HG03039 (cell line): ENCODE results near the gene VAMP1.
A peak's percentile ranks its signal among the peaks of the same experiment; 100 is the strongest.
"Not testable (repeated sequence)": the region's sequence is repeated elsewhere in the genome, so short reads cannot be mapped to it uniquely, and the experiment has no call there.

Source experiments
- ATAC-seq: cut with Tn5 transposase; IDR thresholded peaks from one replicate; pipeline ENCODE4 v1.9.1; 2021; ENCODE audit warnings: mild to moderate bottlenecking, moderate library complexity; ENCODE audit not compliant: unreplicated experiment

Gene VAMP1, protein sequence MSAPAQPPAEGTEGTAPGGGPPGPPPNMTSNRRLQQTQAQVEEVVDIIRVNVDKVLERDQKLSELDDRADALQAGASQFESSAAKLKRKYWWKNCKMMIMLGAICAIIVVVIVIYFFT

DNA sequence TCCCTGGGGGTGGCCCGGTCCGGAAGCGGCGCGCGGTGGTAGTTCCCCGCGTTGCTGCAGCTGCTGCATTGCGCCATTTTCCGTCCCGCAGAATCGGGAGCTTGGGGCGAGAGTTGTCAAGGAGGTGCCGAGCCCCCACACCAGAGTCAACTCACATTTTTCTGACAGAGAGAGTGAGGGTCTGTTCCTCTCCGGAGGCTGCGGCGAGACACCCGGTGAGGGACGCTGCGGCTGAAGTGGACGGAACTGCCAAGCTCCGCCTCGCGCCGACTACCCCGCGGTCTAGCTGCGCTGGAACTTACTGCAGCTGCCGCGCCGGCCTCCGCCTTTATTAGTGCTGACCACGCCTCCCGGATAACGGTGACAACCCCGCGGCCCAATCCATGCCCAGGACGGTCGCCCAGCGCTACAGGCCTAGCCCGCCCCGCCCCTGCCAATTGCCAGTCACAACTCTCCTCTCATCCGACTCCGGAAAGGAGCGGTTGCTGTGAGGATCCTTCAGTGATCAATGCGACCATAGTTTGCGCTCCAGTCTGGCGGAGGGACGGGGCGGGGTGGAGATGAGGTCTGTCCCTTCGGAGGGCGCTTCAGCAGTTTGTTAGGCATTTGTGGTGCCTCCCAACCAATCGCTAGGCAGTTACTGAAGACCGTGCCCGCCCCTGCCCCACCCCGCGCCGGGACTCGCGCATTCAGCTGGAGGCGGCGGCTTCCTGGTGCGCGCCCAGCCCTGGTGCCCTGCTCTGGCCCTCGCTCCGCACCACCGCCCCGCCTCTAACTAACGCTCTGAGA, at the start of gene VAMP1:
Gene VAMP1 (minus strand): TSS at position 303 of the 789 bp plus-strand sequence. CDS start 146 bp downstream, at position 157.
- peak; percentile 80 for ATAC-seq

- no peak for ATAC-seq
Observed at GRCh38 chr12:6520186-6520585, 49.7 kb upstream of the VAMP1 start.

GRCh38 chr12:6508087-6508486, 37.6 kb upstream of the VAMP1 start:
- no peak for ATAC-seq

GRCh38 chr12:6507102-6507998, 36.9 kb upstream of the VAMP1 start:
- ATAC-seq: no peak

GRCh38 chr12:6500466-6500865, 30.0 kb upstream of the VAMP1 start:
- no peak for ATAC-seq

GRCh38 chr12:6497291-6497690, 26.8 kb upstream of the VAMP1 start:
- not testable (repeated sequence) for ATAC-seq

- no peak for ATAC-seq
Observed at GRCh38 chr12:6494968-6495367, 24.5 kb upstream of the VAMP1 start.

DNA sequence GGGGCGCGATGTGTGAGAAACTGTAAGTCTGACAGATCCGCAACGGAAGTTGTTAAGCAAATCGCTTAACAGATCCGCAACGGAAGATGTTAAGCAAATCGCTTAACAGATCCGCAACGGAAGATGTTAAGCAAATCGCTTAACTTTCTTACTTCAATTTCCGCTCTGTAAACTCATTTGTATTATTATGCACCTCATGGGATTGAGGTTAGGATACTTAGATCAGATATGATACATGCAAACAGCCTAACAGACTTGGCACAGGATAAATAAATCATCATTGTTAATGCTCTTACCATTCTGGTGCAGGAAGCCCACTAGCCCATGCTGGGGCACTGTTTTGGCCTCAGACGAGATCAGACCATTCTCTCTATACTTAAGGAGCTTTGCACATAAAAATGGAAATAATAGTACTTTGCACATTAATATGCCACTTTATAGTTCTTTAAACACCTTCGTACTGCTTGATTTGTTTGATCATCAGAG, 23.8 kb upstream of the VAMP1 start:
- no peak for ATAC-seq

GRCh38 chr12:6493497-6494257, 23.2 kb upstream of the VAMP1 start, which contains the start of gene NCAPD2:
Gene NCAPD2, plus strand, starts transcription at chr12:6494102. Its CDS starts 997 bp downstream, at chr12:6495099.
- peak; percentile 80 for ATAC-seq

- peak; percentile 57 for ATAC-seq
Observed at GRCh38 chr12:6492838-6493496, 22.5 kb upstream of the VAMP1 start, which contains the start of gene MRPL51. Gene MRPL51, minus strand, starts transcription at chr12:6493262. Its CDS starts 126 bp downstream, at chr12:6493136.

DNA sequence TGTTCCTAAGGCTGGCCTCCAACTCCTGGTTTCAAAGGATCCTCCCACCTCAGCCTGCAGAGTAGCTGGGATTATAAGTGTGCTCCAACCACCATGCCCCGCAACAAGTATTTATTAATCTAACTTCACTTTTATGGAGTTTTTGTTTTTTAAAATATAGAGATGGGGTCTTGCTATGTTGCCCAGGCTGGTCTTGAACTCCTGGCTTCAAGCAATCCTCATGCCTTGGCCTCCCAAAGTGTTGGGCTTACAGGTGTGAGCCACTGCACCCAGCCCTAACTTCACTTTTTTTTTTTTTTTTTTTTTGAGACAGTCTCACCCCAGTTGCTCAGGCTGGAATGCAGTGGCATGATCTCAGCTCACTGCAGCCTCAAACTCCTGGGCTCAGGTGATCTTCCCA, 20.2 kb upstream of the VAMP1 start:
- ATAC-seq: not testable (repeated sequence)

DNA sequence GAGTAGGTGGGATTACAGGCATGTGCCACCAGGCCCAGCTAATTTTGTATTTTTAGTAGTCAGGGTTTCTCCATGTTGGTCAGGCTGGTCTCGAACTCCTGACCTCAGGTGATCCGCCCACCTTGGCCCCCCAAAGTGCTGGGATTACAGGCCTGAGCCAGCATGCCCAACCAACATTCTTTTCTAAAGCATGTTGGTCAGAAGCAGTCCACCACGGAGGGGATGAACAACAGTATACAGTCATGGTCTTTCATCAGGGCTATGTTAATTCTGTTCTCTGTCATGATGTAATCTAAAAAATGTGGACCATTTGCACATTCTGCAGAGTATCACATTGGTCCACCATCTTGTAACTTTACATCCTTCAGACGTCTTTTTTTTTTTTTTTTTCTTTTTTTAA, 19.0 kb upstream of the VAMP1 start:
- ATAC-seq: no peak

GRCh38 chr12:6488240-6488639, 17.8 kb upstream of the VAMP1 start:
- no peak for ATAC-seq

- ATAC-seq: no peak
Observed at GRCh38 chr12:6478416-6478815, 7.9 kb upstream of the VAMP1 start.

DNA sequence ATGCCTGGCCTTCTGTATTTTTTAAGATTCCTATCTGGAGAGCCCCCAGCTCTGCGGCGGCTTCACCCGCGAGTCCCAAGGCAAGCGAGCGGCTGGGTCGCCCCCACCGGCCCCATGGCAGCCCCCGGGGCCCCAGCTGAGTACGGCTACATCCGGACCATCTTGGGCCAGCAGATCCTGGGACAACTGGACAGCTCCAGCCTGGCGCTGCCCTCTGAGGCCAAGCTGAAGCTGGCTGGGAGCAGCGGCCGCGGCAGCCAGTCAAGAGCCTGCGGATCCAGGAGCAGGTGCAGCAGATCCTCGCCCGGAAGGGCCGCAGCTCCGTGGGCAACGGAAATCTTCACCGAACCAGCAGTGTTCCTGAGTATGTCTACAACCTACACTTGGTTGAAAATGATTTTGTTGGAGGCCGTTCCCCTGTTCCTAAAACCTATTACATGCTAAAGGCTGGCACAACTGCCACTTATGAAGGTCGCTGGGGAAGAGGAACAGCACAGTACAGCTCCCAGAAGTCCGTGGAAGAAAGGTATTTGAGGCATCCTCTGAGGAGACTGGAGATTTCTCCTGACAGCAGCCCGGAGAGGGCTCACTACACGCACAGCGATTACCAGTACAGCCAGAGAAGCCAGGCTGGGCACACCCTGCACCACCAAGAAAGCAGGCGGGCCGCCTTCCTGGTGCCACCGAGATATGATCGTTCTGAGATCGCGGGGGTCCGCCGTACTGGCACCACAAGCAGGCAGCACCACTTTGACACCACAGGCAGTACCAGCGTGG, 7.3 kb upstream of the VAMP1 start:
- not testable (repeated sequence) for ATAC-seq

- no peak for ATAC-seq
Observed at GRCh38 chr12:6476489-6476888, 6.0 kb upstream of the VAMP1 start.

DNA sequence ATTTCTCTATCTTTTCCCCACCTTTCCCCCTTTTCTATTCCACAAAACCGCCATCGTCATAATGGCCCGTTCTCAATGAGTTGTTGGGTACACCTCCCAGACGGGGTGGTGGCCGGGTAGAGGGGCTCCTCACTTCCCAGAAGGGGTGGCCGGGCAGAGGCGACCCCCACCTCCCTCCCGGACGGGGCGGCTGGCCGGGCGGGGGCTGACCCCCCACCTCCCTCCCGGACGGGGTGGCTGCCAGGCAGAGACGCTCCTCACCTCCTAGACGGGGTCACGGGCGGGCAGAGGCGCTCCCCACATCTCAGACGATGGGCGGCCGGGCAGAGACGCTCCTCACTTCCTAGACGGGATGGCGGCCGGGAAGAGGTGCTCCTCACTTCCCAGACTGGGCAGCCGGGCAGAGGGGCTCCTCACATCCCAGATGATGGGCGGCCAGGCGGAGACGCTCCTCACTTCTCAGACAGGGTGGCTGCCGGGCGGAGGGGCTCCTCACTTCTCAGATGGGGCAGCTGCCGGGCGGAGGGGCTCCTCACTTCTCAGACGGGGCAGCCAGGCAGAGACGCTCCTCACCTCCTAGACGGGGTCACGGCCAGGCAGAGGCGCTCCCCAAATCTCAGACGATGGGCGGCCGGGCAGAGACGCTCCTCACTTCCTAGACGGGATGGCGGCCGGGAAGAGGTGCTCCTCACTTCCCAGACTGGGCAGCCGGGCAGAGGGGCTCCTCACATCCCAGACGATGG, 4.9 kb upstream of the VAMP1 start:
- ATAC-seq: not testable (repeated sequence)

GRCh38 chr12:6472491-6472890, 2.0 kb upstream of the VAMP1 start:
- ATAC-seq: no peak
